AG04449 (cell line): Measurements from ENCODE around the gene PVR.

Source experiments
- CTCF ChIA-PET: fragments of 350-600 bp; formaldehyde crosslinking; extraction: SDS; loops from one replicate; lab custom pipeline; 2021; ENCODE audit warnings: antibody characterized with exemption; lab: Yijun Ruan, JAX
- POLR2A ChIA-PET: fragments of 400-600, 350-600 bp; formaldehyde crosslinking; extraction: SDS; loops from one replicate; lab custom pipeline; 2020; ENCODE audit warnings: antibody characterized with exemption, inconsistent platforms; lab: Yijun Ruan, JAX
- DNase-seq: peaks from one replicate; pipeline ENCODE4 v3.0.0-alpha.2; 2010; ENCODE audit warnings: low read depth, low spot score
- H3K4me3 ChIP-seq: 2 replicates; pipeline ENCODE4 v1.5.1; 2011; ENCODE audit warnings: low read depth, mild to moderate bottlenecking, control low read depth, low read length
- CTCF ChIP-seq: IDR thresholded peaks from one replicate; pipeline ENCODE4 v1.5.1; 2011; ENCODE audit warnings: mild to moderate bottlenecking, moderate library complexity, low read length, control low read depth, inconsistent platforms; ENCODE audit not compliant: insufficient read depth; ENCODE audit errors: missing control alignments

The PVR gene

DNA sequence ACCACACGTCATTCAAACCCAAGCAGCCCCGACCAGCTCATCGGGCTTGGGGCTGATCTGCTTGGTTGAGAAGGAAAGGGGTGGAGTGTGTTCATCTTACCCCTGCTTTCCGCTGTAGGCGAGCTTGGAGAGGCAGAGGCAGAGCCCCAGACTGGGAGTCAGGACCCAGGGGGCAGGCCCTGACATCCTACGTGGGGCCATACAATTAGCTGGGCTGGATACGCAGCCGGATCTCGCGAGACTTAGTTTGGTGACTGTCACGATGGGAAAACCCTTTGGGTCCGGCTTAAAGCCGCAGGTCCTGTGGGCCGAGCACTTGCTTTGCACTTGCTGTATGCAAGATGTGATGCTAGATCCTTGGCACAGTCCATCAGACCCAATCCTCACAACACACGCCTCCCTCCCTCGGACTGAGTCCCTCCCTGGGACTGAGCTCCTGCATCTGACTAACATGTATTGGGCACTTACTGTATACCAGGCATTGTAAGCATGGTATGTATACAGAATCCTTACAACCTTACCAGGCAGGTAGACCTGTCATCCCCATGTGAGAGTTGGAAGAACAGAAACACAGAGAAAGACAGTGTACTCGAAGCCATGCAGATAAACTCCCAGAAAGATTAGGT is 59.0 kb downstream of the PVR start:
- ChIA-PET POLR2A (interaction anchor here (0.6 kb wide), 1 partner anchor 11 kb away, joined by 3 read pairs; no protein-coding TSS in a partner anchor), CTCF (interaction anchor here (1.0 to 3.1 kb wide), 6 partner anchors 10 to 131 kb away, joined by 3 to 32 read pairs (median 4); no protein-coding TSS in a partner anchor)
- TF ChIP-seq CTCF = no peak
- no peak overlapping the region for H3K4me3 ChIP-seq
- no peak for DNase-seq

DNA sequence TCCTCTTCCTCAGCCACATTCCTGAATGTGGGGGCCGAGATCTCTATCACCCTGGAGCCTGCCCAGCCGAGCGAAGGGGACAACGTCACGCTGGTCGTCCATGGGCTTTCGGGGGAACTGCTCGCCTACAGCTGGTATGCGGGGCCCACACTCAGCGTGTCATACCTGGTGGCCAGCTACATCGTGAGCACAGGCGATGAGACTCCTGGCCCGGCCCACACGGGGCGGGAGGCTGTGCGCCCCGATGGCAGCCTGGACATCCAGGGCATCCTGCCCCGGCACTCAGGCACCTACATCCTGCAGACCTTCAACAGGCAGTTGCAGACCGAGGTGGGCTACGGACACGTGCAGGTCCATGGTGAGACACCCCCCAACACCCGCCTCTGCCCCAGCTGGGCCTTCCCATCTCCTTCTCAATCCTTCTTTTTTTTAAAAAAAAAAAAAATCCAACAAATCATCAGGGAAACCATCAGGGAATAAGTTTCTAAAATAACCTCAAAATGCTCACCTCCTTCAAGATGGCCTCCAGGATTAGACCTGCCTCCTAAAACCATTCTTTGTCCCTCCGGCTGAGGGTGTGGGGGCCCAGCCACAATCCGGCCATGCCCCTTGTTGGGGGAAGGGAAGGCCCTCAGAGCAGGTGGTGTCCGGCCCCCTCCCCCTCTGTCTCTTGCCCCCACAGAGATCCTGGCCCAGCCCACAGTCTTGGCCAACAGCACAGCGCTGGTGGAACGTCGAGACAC is 59.8 kb downstream of the PVR start:
- no peak for TF ChIP-seq CTCF
- no peak for DNase-seq
- POLR2A ChIA-PET = no interaction called here
- CTCF ChIA-PET = interaction anchor here (1.6 to 3.1 kb wide), 3 partner anchors 14 to 132 kb away, joined by 5 to 32 read pairs (median 8); no protein-coding TSS in a partner anchor
- H3K4me3 ChIP-seq = no peak overlapping the region

DNA sequence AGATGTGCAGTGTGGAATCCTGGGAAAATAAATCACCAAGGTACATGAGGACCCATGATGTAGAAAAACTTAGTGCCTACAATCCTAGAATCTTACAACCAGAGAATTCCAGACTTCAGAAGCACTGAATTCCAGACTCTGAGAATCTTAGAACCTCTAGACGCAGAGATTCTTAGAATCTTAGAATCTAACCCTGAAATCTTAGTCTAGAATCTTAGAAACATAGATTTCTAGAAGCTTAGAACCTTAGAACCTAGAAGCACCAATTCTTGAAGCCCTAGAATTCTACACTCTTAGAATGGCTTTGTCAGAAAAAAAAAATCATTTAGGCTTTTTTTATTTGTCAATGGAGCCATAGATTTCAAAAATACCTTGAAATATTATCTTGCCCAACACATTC is 61.3 kb downstream of the PVR start:
- CTCF ChIA-PET = interaction anchor here (0.9 to 3.2 kb wide), 5 partner anchors 9 to 79 kb away, joined by 3 to 16 read pairs (median 7); no protein-coding TSS in a partner anchor
- H3K4me3 ChIP-seq = no peak overlapping the region
- POLR2A ChIA-PET = no interaction called here
- DNase-seq = no peak
- TF ChIP-seq CTCF = no peak

DNA sequence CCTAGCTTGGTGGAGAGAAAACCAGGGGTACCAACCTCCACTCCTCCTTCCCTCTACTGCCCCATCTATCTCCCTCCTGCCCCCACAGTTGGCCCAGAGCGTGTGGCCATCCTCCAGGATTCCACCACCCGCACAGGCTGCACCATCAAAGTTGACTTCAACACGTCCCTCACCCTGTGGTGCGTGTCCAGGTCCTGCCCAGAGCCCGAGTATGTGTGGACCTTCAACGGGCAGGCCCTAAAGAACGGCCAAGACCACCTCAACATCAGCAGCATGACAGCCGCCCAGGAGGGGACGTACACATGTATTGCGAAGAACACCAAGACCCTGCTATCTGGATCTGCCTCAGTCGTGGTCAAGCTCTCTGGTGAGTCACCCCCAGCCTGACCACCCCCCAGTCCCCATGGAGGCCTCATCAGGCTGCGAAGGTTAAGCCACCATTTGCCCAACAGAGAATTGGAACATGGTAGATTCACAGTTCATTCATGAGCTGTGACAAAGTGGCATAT is 61.8 kb downstream of the PVR start:
- POLR2A ChIA-PET = interaction anchor here (0.6 kb wide), 1 partner anchor 31 kb away, joined by 3 read pairs; no protein-coding TSS in a partner anchor
- H3K4me3 ChIP-seq = no peak overlapping the region
- no peak for TF ChIP-seq CTCF
- no peak for DNase-seq
- CTCF ChIA-PET = interaction anchor here (0.9 to 3.2 kb wide), 6 partner anchors 9 to 79 kb away, joined by 3 to 16 read pairs (median 6); no protein-coding TSS in a partner anchor

GRCh38 chr19:44706506-44707236 is 63.0 kb downstream of the PVR start:
- no peak for DNase-seq
- POLR2A ChIA-PET = no interaction called here
- CTCF ChIA-PET = interaction anchor here (1.0 to 3.2 kb wide), 4 partner anchors 9 to 77 kb away, joined by 6 to 16 read pairs (median 10); no protein-coding TSS in a partner anchor
- TF ChIP-seq CTCF = no peak
- no peak overlapping the region for H3K4me3 ChIP-seq
